H1 (cell line): Measurements from ENCODE around the gene QSOX2.

Source experiments
- CREB1 ChIP-seq: IDR thresholded peaks from 2 replicates; pipeline ENCODE4 v1.6.1; 2012; ENCODE audit warnings: inconsistent platforms
- CTCF ChIP-seq, 3 experiments: IDR thresholded peaks; 1 replicate in 2 of 3; 2 replicates in 1 of 3; pipeline versions ENCODE4 v1.5.1 to v1.6.1; 2011; ENCODE audit warnings: low read length in 3 of 3, mild to moderate bottlenecking in 3 of 3, inconsistent platforms in 2 of 3, low read depth in 1 of 3, moderate library complexity in 1 of 3; ENCODE audit not compliant: insufficient read depth in 1 of 3; ENCODE audit errors: control extremely low read depth in 1 of 3
- EZH2 ChIP-seq: fragments of 200-600 bp; sonication (generic); IDR thresholded peaks from 2 replicates; pipeline ENCODE4 v1.7.1; 2012; ENCODE audit warnings: low read depth, mild to moderate bottlenecking, moderate library complexity, low read length, inconsistent platforms; ENCODE audit not compliant: severe bottlenecking
- GABPA ChIP-seq: IDR thresholded peaks from 2 replicates; pipeline ENCODE4 v1.6.1; 2011; ENCODE audit warnings: mild to moderate bottlenecking, low read length, moderate library complexity, borderline replicate concordance; ENCODE audit not compliant: insufficient read depth
- JUN ChIP-seq: IDR thresholded peaks from 2 replicates; pipeline ENCODE4 v1.6.1; 2011; ENCODE audit warnings: low read depth, mild to moderate bottlenecking, improper control_type of control experiment, low read length
- KDM1A ChIP-seq: fragments of 200-600, 300-600 bp; sonication (generic); IDR thresholded peaks from 2 replicates; pipeline ENCODE4 v1.7.1; 2016; ENCODE audit warnings: mild to moderate bottlenecking, low read length, borderline replicate concordance
- POLR2A ChIP-seq, 2 experiments: IDR thresholded peaks; 1 replicate in 1 of 2; 2 replicates in 1 of 2; pipeline ENCODE4 v1.6.1; 2011; ENCODE audit warnings: low read depth in 2 of 2, low read length in 2 of 2, mild to moderate bottlenecking in 2 of 2; ENCODE audit errors: control extremely low read depth in 1 of 2
- POLR2AphosphoS5 ChIP-seq: IDR thresholded peaks from 2 replicates; pipeline ENCODE4 v1.6.1; 2011; ENCODE audit warnings: low read depth, low read length
- RAD21 ChIP-seq, 2 experiments: IDR thresholded peaks in 1 of 2; conservative IDR thresholded peaks in 1 of 2; 2 replicates each; pipeline ENCODE4 v1.6.1; 2011; ENCODE audit warnings: low read depth in 2 of 2, low read length in 2 of 2, improper control_type of control experiment in 1 of 2, inconsistent platforms in 1 of 2, mild to moderate bottlenecking in 1 of 2, moderate library complexity in 1 of 2
- TAF1 ChIP-seq: IDR thresholded peaks from 2 replicates; pipeline ENCODE4 v1.6.1; 2011; ENCODE audit warnings: mild to moderate bottlenecking, low read depth, low read length

DNA sequence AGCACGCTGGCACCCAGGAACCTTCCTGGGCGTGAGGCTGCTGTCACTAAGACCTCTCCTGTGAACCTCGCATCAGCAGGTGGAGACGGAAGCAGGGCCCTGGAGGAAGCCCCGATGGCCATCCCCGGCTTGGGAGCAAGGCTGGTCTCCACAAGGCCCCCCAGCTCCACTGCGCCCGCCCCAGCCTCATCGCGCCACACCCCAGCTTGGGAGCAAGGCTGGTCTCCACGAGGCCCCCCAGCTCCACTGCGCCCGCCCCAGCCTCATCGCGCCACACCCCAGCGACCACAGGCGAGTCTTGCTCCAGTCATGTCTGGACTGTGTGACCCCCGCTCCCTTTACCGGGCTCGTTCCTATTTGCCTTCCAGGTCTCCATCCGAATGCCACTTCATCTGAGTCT is 11.0 kb downstream of the QSOX2 start:
- TF ChIP-seq CREB1 = no peak
- no peak for TF ChIP-seq CTCF (IDR thresholded peaks at IDR 0.05; ENCODE audit: control extremely low read depth in 1 of 3, insufficient read depth in 1 of 3, low read depth in 1 of 3, low read length in 3 of 3)
- TF ChIP-seq GABPA = no peak
- no peak for TF ChIP-seq RAD21 (IDR thresholded peaks at IDR 0.05 in 1 of 2, conservative IDR thresholded peaks at IDR 0.05 in 1 of 2; ENCODE audit: low read depth in 2 of 2, low read length in 2 of 2)
- no peak for TF ChIP-seq POLR2AphosphoS5
- TF ChIP-seq EZH2 = no peak
- TF ChIP-seq JUN = no peak
- no peak for TF ChIP-seq KDM1A
- TF ChIP-seq POLR2A (IDR thresholded peaks at IDR 0.05; ENCODE audit: control extremely low read depth in 1 of 2, low read depth in 2 of 2, low read length in 2 of 2) = no peak
- no peak for TF ChIP-seq TAF1
